SK-N-SH (cell line): ENCODE data around the gene CASKIN1.

ENCODE experiments used
- CTCF ChIP-seq: fragments of 200-600 bp; sonication (generic); IDR thresholded peaks from 2 replicates; pipeline ENCODE4 v1.6.1; 2017; ENCODE audit warnings: antibody characterized with exemption, mild to moderate bottlenecking, moderate library complexity
- RXRA ChIP-seq: IDR thresholded peaks from 2 replicates; pipeline ENCODE4 v1.4.0; 2012; ENCODE audit warnings: low read depth, mild to moderate bottlenecking, borderline replicate concordance

- TF ChIP-seq RXRA (no peak), CTCF (no peak)
Observed at GRCh38 chr16:2184346-2184745, 12.1 kb downstream of the CASKIN1 start.
